ENCODE measurements around the gene FTCD. TPM values are rescaled to one million over a fixed set of nuclear protein-coding genes. Genes with fewer than 3 reads are reported as not detected.

The FTCD gene
- total and polyA plus RNA-seq, 2 donors (not counting 3 experiments of a cell fraction or from before 2014, with no cell fraction given), result 0.06 to 1.2 TPM

DNA sequence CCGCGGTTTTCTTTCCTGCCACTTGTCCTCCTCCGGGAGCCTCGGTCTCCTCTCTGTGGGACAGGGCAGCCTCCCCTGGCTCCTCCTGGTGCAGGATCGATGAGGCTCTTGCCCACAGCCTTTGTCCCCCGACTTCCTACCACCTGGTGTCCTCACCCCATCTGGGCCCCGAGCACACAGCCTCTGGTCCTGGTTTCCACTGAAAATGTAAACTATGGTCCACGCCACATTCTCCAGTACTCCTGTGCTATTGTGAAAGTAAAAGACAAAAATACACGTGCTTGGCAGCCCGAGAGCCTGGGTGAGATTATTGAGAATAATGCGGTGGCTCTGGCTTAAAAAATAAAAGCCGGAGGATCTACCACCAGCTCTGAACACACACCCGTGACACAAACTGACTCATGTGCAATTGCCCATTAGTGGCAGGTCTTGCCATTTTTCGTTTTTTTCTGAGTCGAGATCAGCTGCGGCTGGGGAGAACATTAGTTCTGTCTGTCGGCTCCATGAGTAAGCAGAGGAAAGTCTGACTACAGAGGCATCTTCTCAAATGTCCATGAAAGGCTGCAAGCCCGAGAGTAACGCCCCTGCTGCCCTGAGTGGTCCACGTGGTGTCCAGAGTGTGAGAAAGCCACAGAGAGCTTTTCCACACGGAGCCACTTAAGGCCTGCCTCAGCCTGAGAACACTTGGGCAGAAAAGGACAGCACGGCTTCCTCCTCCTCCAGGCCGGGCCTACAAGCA is 63.2 kb downstream of the FTCD start:
- POLR2A ChIA-PET, result no interaction called here
- H3K9ac ChIP-seq (replicated peaks; ENCODE audit: extremely low read depth, insufficient read depth, low read length), result no peak overlapping the region
- no peaks in the 10 kb centered on the region for H3K9me1 ChIP-seq (replicated peaks; ENCODE audit: control insufficient read depth, extremely low read depth, insufficient read depth, low read length)
- TF ChIP-seq FOS (IDR thresholded peaks at IDR 0.05; ENCODE audit: borderline replicate concordance, insufficient read depth, low read length) (no peak), JUN (IDR thresholded peaks at IDR 0.05; ENCODE audit: borderline replicate concordance, insufficient read depth, insufficient read length, low read depth) (no peak), POLR2AphosphoS5 (IDR thresholded peaks at IDR 0.05; ENCODE audit: insufficient read depth, low read depth, low read length) (no peak), EZH2 (IDR thresholded peaks at IDR 0.05; ENCODE audit: borderline replicate concordance, low read depth, low read length, severe bottlenecking) (no peak), GATA2 (IDR thresholded peaks at IDR 0.05; ENCODE audit: insufficient read depth, insufficient read length, low read depth, low read length) (no peak), MYC (IDR thresholded peaks at IDR 0.05; ENCODE audit: low read depth, low read length) (no peak), POLR2A (IDR thresholded peaks at IDR 0.05; ENCODE audit: low read depth, low read length) (no peak)
- TF ChIP-seq, protein P1, sequence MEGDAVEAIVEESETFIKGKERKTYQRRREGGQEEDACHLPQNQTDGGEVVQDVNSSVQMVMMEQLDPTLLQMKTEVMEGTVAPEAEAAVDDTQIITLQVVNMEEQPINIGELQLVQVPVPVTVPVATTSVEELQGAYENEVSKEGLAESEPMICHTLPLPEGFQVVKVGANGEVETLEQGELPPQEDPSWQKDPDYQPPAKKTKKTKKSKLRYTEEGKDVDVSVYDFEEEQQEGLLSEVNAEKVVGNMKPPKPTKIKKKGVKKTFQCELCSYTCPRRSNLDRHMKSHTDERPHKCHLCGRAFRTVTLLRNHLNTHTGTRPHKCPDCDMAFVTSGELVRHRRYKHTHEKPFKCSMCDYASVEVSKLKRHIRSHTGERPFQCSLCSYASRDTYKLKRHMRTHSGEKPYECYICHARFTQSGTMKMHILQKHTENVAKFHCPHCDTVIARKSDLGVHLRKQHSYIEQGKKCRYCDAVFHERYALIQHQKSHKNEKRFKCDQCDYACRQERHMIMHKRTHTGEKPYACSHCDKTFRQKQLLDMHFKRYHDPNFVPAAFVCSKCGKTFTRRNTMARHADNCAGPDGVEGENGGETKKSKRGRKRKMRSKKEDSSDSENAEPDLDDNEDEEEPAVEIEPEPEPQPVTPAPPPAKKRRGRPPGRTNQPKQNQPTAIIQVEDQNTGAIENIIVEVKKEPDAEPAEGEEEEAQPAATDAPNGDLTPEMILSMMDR (IDR thresholded peaks at IDR 0.05; ENCODE audit: extremely low read depth in 1 of 2, insufficient read depth in 1 of 2, low read depth in 1 of 2, low read length in 2 of 2), result no peak
- TF ChIP-seq, protein P2, sequence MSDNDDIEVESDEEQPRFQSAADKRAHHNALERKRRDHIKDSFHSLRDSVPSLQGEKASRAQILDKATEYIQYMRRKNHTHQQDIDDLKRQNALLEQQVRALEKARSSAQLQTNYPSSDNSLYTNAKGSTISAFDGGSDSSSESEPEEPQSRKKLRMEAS (IDR thresholded peaks at IDR 0.05; ENCODE audit: insufficient read depth, insufficient read length), result no peak
- H3K4me1 ChIP-seq (ENCODE audit: control insufficient read depth, extremely low read depth, insufficient read depth, low read length), result no peaks in the 10 kb centered on the region
- dilution Hi-C loops (cut with MboI; ENCODE audit: extremely low pct_ligation_motif_present, low sequenced_read_pairs), result no loop called here
- no peak overlapping the region for H3K27ac ChIP-seq (ENCODE audit: insufficient read depth, low read depth, low read length)
- DNase-seq (ENCODE audit: low read depth, low spot score), result no peak
- no peak overlapping the region for H3K4me3 ChIP-seq (replicated peaks in 1 of 3; ENCODE audit: insufficient read depth in 1 of 3, low read depth in 1 of 3, low read length in 3 of 3)
- CTCF ChIA-PET, result no interaction called here
- intact Hi-C loops (cut with micrococcal nuclease), result no loop called here
- H3K79me2 ChIP-seq (ENCODE audit: control insufficient read depth, insufficient read depth, low read length), result no peaks in the 10 kb centered on the region
- FAIRE-seq, result no peak
- no peak overlapping the region for H2AFZ ChIP-seq (ENCODE audit: low read depth, low read length)
- H4K20me1 ChIP-seq (replicated peaks; ENCODE audit: control insufficient read depth, extremely low read depth, insufficient read depth, low read length), result no peaks in the 10 kb centered on the region
- H3K9me3 ChIP-seq (replicated peaks; ENCODE audit: control insufficient read depth, insufficient read depth, low read length), result no peaks in the 10 kb centered on the region
- H3K27me3 ChIP-seq (ENCODE audit: control insufficient read depth in 2 of 2, insufficient read depth in 2 of 2, low read length in 2 of 2), result peaks cover 2 to 5% of the 10 kb centered on the region in 2 experiments
- H3K4me2 ChIP-seq (ENCODE audit: insufficient read depth, low read length), result no peak overlapping the region
- H3K36me3 ChIP-seq (ENCODE audit: control insufficient read depth in 2 of 2, extremely low read depth in 1 of 2, insufficient read depth in 2 of 2, low read length in 2 of 2), result no peaks in the 10 kb centered on the region
- no TSS peak for BruUV-seq (replicated peaks)

Measured in endothelial cell of umbilical vein (primary cell).